Activated T-cell treated with anti-CD3 and anti-CD28 coated beads for 48 hours (primary cell): ENCODE measurements around the gene PLXNA2.

Experiments used
- DNase-seq: peaks from one replicate; pipeline ENCODE4 v3.0.0-alpha.2; 2020; ENCODE audit warnings: low read depth

The PLXNA2 gene

DNA sequence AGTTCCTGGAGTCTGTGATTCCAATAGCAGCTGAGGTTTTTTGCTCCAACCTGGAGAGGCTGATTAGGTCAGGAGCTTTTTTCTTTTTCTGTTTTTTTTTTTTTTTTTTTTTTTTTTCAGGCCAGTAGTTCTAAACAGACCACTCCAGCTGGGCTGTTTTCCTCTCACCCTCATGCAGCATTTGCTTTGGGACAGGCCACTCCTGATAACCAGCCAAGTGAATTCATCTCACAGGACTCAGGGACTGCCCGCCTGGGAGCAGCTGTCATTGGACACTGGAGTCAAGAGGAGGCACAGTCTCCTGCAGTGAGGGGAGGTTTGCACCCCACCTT is 22.9 kb downstream of the PLXNA2 start:
- DNase-seq: no peak

GRCh38 chr1:208219659-208220282 is 24.4 kb downstream of the PLXNA2 start:
- no peak for DNase-seq

DNA sequence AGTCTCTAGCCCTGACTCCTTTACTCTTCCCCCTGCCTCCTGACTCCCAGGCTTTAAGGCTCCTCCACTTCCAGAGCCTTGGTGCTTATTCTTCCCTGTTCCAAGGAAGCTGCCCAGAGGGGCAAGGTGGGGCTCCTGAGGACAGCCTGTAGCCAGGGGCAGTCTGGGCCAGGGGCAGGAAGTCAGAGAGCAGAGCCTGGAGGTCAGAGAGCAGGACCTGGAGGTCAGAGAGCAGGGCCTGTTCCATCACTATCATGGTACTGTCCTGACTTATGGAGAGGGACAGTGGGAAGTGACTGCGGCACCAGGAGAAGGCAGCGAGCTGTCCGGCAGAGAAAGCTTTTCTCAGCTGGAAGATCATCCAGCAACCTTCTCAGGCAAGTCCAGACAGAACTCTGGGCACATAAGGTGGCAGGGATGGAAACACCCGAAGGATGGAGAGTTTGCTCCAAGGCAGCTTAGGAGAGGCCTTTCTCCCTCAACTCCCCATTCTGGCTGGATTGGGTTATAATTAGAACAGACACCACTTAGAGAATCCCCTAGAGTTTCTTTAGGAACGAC is 25.0 kb downstream of the PLXNA2 start:
- no peak for DNase-seq

DNA sequence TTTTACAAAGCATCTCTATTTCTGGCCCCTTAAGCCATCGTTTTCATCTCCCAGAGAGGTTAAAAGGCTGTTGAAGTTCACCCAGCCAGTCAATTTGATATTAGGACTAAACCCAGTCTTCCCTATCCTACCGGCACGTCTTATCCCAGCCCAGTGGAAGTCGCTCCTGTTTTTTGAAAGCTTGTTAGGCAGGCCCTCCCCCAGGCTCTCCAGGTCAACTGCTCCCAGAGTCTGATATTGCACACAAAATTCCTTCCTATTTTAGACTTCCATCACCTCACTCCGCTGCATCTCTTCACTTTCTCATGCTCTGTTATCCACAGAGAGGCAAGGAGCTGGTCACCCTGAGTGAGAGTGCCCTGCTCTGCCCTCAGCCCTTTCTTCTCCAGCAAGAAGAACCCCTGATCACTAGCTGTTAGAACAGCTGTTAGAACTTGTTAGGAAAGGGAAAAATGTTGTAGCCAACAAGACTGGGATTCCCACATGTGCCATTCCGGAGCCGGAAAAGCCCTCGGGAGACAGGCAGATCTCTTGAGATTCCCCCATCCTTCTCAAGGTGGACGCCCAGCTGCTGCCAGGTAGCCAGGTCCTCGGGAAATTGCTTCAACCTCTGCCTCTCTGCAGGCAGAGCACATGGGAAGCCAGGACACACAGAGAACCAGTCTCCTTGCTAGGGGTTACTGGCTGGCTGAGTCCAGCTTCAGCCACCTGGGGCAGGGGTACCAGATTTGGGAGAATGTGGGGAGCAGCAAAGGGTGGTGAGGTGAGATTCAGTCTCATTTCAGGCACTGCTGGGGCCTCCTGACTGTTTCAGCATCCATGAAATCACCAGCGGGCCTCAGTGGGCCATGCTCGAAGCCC is 25.7 kb downstream of the PLXNA2 start:
- DNase-seq: no peak

- no peak for DNase-seq
Observed at GRCh38 chr1:208217781-208218180, 26.4 kb downstream of the PLXNA2 start.

DNA sequence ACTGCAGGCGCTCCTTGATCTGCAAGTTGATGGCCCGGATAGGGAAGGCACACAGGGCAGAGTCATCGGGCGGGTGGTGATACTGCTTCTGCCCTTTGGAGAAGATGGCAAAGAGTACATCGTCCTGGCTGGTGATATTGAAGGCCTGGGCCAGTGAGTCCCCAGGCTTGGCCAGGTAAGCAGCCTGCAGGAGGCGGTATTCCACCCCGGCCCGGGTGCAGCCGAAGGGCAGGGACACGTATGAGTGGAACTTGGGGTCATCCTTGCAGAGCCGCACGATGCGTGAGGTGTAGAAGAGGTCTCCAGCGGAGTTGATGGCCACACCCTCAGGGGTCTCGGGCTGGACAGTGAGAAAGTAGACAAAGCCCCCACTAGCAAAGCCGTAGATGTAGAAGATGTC is 27.4 kb downstream of the PLXNA2 start:
- DNase-seq: no peak

GRCh38 chr1:208216062-208216461 is 28.1 kb downstream of the PLXNA2 start:
- DNase-seq: no peak

GRCh38 chr1:208215393-208215792 is 28.8 kb downstream of the PLXNA2 start:
- DNase-seq: no peak

DNA sequence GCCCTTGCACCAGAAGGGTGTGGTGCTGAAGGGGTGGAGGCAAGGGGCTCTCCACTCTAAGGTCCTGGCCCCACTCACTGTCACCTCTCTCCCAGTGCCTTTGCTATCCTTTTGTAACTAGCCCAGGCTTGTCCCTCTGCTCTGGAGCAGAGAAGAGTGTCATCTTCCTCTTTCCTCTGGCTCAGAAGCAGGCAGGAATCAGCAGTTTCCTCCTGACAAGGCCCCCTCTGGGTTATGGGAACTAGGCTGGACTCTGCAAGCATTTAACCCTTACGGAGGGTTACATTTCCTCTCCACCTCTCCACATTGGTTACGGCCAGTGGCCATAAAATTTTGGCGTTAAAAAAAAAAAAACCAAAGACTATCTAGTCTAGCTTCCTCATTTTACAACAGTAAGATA is 30.4 kb downstream of the PLXNA2 start:
- no peak for DNase-seq

DNA sequence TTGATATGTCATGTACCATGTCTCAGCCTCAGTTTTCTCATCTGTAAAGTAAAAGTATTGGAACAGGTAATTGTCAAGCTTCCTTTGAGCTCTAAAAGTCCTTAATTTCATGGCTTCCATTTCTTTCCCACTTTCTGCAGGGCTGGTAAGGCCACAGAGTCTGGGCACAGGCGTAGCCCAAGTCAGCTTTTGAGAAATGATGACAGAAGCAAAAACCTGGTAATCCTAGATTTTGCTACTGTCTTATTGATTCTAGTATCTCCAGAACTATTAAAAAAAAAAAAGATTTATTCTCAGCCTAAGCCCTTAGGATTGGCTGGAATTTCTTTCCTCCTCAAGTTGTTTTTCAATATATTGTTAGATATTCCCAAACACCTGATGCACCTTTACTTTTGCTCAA is 31.3 kb downstream of the PLXNA2 start:
- no peak for DNase-seq

- no peak for DNase-seq
Observed at GRCh38 chr1:208211921-208212843, 32.0 kb downstream of the PLXNA2 start.

DNA sequence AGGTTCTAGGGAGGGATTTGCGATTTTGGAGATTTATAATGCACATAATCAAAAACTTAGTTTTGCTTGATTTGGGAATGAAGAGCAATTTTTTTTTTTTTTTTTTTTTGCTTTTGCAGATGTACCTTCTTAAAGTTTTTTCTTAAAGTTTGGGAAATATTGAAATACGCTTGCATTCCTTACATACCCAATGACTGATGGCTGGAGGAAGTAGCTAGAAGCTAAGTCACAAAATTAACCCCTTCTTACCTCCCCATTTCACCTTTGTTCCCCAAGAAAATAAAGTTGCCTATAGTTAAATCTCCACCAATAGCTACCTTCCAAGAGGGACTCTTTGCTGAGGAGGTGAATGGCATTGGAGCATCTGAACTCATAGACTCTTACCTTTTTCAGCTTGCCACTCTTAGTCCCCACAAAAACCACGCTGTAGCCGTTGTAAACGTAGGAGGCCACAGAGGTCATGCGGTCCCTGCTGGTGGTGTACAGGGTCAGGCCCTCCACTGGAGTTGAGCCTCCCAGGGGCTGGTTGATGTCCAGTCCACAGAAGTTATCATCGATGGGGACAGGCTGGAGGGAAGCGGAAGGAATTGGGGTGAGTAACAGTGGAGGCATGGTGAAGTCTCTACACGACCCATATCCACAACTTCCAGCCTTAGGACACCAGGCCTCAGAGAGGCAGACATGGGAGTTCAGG is 34.1 kb downstream of the PLXNA2 start:
- no peak for DNase-seq

DNA sequence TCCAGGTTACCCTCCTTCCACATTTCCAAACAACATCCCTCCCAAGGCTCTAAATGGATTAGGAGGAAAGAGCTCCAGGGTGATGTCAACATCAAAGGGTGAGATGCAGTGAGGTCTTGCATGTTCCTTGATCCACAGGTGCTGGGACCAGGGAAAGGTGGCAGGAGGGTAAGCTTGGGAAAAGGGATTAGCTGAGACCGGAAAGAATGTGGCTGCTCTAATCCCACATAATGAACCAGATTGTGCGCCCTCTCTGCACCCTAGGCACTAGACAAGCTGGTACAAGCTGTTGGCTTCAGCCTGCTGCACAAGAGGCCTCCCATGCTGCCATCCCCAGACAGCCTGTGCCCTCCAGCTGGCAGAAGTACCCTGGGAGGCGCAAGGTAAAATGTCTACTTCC is 34.9 kb downstream of the PLXNA2 start:
- no peak for DNase-seq

DNA sequence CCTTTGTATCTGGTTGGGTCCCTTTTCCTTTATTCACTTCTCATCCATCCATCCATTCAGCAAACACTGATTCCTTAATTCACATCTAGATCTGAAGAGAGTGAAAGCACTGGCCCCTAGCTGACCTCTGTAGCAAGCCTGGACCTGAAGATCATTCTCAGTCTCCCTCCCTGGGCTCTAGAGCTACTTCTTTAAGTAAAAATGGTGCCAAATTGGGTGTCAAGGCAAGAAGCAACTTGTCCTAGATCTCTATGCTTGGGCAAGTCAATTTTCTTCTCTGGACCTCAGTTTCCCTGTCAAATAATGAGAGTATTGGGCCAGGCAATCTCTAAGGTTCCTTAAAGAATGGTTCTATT is 36.1 kb downstream of the PLXNA2 start:
- DNase-seq: no peak

GRCh38 chr1:208207388-208208131 is 36.6 kb downstream of the PLXNA2 start:
- DNase-seq: no peak

GRCh38 chr1:208206092-208206698 is 38.0 kb downstream of the PLXNA2 start:
- no peak for DNase-seq

DNA sequence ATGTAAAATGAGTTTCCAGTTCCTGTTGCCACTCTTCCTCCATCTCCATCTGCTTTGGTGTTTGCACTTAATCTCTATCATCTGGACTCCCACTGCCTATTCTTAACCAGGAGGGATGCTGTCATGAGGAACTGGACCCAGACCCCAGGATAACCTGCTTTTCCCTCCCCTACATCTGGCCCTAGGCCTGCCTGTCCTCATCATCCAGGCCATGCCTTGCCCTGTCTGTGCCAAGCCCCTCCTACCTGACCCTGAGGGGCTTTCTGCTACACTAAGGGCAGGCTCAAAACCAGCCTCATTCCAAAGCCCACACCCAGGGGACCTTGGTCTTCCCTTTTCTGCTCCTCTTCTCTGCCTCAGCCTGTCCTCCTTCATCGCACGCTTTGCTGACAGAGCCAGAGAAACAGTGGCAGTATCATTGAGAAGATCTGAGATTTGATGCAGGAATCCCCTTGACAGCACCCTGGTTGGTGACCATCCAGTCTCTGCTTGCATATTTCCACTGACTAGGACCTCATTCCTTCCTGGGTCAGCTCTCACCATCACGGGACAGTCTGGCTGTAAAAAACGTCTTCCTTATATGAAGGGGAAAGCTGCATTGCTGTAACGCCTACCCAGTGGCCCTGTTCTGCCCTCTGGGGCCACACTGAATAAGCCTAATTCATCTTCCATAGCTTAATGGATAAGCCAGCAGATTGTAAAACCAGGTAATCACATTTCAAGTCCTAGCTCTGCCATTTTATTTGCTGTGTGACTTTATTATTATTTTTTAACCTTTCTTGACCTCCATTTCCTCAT is 38.8 kb downstream of the PLXNA2 start:
- no peak for DNase-seq

- DNase-seq: no peak
Observed at GRCh38 chr1:208204779-208205178, 39.4 kb downstream of the PLXNA2 start.

DNA sequence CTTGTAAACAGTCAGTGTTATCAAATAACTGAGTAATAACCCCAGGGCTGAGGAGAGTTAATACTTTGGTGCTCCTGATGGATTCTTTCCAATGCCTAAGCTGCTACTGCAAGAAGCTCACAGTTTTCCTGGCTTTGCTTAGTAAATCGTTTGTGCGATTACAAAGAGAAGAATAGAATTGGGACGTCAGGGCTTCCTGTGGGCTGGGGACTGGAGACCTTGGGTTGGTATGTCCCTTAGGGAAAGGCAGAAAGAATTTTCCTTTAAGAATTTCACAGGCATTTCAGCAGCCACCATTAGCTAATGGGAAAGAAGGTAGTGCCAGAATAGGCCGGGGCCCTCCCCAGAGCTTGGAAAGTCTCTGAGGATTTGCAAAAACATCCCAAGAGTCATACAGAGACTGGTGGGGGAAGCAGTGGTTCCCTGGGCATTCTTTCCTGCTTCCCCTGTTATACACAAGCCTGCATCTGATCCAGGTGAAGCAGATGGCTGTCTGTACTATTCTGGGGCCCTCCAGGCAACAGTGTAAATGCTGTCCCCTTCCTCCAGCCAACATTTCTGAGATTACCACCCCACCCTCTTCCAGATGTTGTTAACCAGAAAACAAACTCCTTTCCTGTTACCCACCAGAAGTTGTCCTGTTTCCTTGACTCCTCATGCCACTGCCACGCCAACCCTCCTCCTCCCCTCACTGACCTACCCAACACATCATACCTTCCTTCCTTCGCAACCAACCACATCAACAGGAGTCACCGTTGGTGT is 40.2 kb downstream of the PLXNA2 start:
- DNase-seq: no peak
